NCI-H1105 (cell line): Measurements from ENCODE around the gene NOP56.
A peak's percentile ranks its signal among the peaks of the same experiment; 100 is the strongest.

Source experiments
- DNase-seq: peaks from one replicate; lab custom pipeline; 2025; lab: John Stamatoyannopoulos, UW

The NOP56 gene, protein sequence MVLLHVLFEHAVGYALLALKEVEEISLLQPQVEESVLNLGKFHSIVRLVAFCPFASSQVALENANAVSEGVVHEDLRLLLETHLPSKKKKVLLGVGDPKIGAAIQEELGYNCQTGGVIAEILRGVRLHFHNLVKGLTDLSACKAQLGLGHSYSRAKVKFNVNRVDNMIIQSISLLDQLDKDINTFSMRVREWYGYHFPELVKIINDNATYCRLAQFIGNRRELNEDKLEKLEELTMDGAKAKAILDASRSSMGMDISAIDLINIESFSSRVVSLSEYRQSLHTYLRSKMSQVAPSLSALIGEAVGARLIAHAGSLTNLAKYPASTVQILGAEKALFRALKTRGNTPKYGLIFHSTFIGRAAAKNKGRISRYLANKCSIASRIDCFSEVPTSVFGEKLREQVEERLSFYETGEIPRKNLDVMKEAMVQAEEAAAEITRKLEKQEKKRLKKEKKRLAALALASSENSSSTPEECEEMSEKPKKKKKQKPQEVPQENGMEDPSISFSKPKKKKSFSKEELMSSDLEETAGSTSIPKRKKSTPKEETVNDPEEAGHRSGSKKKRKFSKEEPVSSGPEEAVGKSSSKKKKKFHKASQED

DNA sequence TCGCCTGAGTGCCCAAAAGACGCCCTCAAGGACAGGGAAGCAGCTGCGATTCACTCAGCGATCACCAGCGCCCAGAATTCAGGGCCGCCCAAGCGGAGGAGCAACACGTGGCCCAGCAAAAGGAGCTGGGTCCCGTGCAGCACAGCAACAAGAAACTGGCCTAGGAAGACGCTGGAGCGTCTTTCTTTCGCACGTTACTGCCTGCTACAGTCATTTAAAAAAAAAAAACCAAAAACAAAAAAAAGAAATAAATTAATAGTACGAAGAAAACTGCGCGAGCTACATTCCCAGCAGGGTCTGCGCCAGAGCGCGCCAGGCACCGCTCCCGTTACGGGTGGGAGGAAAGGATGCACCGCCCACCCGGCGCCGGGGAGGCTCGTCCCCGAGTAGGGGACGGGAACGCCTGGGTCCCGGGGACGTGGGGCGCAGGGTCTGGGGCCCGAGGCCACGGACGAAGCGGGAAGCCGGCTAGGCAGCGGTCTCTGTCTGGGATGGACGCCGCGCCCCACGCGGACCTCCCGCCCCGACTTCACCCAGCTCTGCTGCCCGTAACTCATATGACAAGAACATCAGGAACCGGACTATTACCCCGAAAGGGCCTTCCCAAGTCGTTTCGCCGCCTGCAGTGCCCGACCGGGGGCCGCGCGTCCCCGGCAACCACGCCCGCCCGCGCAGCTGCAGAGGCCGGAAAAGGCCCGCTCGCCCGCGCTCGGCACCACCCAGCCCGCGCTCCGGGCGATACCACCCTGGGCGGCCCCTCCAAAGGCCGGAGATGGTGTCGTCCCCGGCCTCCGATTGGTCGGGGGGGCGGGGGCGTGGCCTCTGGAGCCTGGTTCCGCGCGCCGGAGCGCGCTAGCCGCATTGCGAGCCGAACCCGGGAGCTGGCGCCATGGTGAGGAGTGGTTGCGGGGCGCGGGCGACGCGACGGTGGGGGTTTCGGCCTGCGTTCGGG is at the start of gene NOP56:
NOP56 (plus strand) TSS at position 861 of the 952 bp plus-strand sequence; CDS start at position 890, 29 bp downstream.
- DNase-seq, result peak; percentile 92

DNA sequence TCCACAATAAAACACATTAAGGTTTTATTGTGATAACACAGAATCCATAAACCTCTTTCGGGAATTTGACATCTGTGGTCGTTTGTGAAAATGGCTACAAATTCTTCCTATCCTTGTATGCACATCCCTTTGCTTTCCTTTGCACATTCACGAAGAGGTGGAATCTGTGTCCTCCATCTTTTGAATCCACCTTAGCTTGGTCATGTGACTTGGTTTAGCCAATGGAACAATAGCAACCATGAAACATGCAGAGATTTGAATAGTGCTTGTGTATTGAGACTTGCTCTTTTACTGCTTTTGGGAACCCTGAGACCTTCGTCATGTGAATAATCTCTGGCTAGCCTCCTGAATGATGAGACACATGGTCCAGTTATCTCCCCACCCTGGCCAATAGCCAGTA is 49.7 kb upstream of the NOP56 start:
- DNase-seq, result no peak

DNA sequence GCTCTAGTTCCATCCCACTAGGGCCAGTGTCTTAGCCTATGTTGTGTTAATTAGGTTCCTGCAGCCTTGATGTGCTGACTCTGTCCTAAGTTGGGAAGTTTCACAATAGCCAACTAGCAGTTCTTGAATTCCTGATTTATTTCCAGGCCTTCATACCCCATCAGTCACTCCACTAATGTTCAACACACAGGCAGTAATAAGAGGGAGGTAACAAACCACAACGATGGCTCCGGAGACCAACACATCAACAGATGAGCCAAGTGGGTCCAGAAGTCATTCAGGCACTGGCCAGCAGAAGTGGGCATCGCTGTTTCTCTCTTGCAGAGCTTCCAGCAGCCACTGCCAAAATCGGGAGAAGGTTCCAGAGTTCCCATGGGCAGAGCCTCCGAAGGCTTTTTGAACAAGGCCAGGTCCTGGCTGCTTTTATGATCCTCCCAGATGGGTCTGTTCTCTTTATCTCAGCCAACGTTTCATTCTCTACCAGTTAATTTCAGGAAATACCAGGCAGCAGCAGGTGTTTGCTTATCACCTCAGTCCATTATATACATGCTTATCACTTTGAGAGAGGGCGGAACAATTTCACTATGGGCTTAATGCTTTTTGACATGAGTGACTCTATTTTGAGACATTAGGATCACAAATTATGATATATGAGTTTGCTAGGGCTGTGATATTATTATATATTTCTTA is 48.5 kb upstream of the NOP56 start:
- peak; percentile 38 for DNase-seq

DNA sequence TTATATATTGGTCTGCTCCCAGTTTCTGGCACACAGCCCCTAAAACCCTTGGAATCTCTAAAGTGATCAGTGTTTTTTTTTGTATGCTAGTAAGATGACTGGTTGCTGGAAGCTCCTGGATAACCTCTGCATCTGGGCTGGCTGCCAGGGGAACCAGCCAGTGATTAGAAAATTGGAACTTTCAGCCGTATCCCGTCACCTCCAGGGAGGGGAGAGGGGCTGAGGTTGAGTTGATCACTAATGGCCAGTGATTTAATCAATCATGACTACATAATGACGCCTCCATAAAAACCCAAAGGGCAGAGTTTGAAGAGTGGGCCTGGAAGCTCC is 48.0 kb upstream of the NOP56 start:
- DNase-seq, result peak; percentile 47

DNA sequence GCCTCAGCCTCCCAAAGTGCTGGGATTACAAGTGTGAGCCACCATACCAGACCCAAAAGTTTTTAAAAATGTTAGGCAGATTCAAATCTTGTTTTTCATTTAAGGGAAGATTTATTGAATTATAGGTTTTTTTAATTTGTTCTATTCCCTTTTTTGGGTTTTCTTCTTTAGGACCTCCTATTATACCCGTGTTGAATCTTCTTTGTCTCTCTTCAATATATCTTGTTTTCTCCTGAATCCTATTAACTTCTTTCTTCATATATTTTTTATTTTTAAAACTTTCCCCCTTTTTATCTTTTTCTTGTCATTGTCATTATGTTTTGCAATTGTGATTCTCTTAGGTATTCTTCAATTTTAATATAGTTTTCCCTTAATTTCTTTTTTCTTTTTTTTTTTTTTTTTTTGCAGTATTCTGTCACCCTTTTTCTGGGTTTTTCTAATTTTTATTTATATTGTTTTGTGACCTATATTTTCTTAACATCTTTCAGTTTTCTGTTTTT is 45.9 kb upstream of the NOP56 start:
- no peak for DNase-seq

DNA sequence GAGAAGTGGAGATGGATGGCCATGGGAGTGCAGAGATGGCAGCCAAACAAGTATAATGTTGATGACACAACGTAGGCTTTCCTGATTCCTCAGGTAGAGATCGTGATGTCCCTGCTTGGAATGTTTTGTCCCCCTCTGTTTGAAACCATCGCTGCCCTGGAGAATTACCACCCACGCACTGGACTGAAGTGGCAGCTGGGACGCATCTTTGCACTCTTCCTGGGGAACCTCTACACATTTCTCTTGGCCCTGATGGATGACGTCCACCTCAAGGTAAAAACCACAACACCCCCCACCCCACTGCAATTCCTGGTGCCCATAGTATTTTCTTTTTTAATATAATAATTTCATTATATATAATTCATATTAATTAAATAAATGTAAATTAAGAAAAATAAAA is 42.1 kb upstream of the NOP56 start:
- DNase-seq, result no peak

DNA sequence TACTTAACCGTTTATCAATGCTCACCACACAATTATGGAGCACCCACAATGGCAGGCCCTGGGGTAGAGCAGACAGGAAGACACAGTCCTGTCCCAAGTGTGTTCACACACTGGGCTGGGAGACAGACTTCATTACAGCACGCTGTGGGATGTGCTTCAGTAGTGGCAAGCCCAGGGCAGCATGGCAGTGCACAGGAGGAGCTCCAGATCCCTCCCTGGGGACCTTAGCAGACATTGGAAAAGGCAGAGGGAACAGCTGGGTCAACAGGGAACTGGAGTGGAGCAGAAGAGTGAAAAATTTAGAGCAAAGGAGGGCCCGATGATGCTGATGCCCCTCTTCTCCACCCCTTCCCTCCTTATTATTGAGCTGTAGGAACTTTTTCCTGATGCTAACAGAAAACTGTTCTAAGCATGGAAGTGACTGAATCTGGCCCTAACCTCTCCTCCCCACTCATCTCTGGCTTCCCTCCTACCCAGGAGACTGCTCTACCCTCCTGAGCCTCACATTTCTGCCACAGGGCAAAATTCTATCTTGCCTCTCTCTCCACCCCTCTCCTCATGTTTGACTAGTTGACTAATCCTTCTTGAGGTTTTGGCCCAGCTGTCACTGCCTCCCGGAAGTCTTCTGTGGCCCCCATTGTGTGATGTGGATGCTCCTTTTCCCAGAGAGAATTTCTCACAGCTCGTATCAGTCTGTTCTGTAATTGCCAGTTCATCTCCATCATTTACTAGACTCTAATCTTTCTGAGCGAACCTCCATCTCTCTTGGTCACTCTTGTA is 41.3 kb upstream of the NOP56 start:
- DNase-seq, result no peak

DNA sequence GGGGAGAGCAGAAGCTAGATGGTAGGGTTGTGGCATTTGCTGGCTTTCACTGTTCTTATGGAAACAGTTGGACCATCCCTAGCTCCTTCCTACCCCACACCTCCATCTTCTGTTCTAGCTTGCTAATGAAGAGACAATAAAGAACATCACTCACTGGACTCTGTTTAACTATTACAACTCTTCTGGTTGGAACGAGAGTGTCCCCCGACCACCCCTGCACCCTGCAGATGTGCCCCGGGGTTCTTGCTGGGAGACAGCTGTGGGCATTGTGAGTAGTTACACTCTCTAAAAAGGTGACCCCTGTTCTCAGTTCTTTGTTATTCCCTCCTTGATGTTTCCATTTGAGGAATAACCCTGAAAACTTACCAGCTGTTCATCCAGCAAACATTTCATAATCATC is 40.4 kb upstream of the NOP56 start:
- DNase-seq, result no peak

DNA sequence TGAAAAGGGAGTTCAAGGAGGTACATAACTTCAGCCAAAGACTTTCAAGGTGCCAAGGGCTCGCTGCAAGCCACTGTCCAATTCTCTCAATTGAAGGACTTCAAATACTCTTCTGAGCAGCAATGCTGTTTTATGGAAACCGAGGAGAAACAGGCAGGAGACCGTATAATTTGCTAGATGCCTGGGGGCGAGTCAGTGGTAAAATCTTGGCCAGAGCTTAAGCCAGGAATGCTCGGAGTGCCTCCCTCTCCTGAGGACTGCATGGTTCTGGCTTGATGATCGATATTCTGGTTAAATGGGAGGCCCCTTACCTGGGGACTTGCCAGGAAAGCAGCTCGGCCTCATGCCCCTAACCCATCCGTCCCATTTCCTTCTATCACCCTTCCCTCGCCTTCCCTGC is 35.8 kb upstream of the NOP56 start:
- no peak for DNase-seq

DNA sequence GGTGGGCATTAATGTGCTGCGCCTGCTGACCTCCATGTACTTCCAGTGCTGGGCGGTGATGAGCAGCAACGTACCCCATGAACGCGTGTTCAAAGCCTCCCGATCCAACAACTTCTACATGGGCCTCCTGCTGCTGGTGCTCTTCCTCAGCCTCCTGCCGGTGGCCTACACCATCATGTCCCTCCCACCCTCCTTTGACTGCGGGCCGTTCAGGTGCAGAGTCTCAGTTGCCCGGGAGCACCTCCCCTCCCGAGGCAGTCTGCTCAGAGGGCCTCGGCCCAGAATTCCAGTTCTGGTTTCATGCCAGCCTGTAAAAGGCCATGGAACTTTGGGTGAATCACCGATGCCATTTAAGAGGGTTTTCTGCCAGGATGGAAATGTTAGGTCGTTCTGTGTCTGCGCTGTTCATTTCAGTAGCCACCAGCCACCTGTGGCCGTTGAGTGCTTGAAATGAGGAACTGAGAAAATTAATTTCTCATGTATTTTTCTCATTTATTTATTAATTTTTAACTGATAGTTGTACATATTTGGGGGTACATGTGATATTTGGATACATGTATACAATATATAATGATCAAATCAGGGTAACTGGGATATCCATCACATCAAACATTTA is 35.2 kb upstream of the NOP56 start:
- DNase-seq, result no peak

DNA sequence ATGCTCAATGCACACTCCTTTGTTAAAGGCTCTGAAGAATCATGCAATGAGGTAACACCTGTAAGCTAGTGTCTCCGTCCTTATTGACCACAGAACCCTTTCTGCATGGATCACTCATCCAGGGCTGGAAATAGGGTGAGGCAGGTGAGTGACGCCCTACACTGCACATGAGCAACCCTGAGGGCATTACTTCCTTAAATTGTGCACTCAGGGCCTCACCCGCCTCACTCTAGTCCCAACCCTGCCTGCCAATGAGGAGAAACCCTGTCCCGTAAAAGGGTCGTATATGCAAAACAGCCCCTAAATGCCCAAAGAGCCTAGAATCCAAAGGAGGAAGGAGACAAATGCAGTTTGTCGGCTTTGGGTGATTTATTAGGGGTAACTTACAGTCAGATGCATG is 33.6 kb upstream of the NOP56 start:
- DNase-seq, result no peak

DNA sequence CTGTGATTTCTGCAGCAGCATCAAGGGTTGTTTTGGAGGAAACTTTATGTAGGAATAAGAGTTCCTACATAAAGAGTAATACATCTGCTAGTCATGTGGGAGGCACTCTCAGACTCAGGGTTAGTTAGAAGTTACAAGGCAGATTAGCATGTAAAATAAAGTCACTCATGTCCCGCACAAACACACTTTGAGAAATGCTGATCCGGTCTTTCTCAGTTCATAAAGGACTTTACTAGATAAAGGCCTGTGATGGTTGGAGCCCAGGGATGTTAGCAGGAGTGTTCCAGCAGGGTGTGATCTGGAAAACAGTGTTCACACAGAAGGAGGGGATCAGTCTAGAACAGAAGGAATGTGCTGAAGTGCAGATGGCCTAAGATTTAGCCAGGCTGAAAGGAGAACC is 33.1 kb upstream of the NOP56 start:
- DNase-seq, result no peak

DNA sequence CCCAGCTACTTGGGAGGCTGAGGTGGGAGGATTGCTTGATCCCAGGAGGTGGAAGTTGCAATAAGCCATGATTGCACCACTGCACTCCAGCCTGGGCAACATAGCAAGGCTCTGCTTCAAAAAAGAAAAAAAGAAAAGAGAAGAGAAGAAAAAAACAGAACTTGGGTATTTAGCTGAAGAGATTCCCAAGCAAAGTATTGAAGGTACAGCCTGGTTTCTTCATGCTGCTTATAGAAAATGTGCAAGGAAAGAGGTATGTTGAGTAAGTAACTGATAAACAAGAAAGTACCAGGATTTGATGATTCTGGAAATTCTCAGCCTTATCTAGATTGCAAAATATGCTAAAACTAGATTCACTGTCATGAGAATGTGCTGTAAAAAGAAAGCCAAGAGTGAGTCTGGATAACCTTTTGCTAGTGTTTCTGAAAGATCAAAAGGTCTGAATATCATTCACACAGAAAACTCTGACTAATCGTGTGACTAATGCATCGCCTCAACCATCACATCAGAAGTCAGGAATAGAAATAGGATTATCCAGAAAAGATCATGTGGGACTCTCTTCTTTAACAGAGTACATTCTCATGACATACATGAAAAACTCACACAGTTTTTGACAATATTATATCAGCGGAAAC is 32.4 kb upstream of the NOP56 start:
- no peak for DNase-seq

DNA sequence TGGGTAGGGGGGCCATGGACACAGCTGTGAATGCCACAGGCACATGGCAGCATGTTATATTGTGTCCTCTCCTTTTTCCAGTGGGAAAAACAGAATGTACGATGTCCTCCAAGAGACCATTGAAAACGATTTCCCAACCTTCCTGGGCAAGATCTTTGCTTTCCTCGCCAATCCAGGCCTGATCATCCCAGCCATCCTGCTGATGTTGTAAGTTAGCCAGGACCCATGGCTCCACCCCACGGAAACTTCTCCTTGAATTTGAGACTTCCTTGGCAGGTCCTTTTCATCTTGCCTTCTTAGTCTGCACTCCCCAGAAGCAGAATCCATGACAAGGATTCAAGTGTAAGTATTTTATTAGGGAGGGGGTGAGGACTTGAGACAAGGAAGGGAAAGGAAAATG is 28.2 kb upstream of the NOP56 start:
- DNase-seq, result no peak

DNA sequence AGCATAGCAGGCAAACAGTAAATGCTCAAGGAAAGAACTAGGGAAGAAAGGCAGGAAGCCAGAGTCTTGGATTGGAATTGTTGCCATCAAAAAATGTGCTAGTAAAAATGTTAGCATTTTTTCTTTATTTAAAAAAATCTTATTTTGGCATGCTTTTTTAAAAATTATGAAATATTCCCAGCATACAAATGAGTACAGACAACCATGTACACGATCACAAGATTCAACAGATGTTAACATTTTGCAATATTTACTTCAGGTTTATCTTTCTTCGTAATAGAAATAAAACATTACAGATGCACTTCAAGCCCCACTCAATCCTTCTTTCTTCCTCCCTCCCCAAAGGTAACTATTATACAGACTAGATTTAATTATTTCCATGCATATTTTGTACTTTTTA is 27.4 kb upstream of the NOP56 start:
- DNase-seq, result no peak

DNA sequence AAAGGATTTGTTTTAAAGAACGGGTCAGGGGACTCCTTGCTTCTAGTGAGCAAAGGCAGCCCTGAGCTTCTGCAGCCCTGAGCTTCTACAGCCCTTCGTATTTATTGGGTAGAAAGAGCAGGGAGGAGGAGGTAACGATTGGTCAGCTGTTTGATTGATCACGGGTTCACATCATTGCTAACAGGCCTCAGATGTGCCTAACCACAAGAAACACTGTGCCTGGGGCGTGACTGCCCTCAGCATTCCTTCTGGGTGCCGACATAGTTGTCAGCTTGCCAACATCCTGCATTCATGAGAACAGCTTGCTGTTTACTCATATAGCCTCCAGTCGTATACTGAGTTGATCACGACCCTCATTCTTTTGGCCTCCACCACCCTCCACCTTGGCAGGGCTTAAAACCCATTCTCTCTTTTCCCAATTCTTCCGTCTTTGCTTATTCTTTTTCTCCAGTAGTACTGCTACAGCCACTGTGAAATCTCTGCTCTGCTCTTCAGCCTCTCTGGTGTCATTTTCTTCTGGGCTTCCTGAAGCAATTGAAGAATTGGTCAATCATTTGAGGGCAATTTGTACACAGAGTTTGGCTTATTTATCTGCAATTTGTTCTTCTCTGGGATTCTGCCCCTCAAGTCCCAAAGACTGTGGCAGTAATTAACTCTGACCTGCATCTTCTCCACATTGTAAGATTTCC is 25.4 kb upstream of the NOP56 start:
- no peak for DNase-seq

DNA sequence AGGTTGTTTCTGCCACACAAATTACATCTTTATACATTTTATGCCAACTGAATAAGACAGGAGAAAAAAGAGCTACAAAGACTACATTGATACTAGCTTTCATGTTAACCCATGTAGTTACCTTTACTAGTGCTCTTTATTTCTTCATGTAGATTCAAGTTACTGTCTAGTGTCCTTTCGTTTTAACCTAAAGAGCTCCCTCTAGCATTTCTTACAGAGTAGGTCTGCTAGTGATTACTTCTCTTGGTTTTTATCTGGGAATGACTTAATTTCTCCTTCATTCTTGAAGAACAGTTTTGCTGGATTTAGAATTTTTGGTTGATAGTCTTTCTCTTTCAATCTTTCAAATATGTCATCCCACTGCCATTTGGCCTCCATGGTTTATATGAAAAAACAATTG is 21.2 kb upstream of the NOP56 start:
- no peak for DNase-seq

DNA sequence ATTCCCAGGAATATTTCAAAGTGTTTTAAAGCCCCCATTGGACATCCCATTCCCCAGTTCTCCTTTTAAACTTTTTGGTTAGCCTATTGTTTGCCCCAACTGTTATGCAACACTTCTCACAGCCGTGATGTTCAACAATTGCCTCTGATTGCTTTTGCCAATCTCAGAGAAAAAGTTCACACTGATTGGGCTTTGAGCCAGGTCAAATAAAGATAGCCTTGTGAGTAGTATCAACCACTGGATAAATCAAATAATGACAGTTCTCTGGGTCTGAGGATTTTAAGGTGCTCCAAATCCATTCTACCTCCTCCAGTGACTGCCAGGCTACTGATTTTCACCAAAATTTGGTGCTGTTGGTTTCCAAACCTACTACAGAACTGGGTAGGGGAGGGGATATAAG is 19.1 kb upstream of the NOP56 start:
- no peak for DNase-seq

DNA sequence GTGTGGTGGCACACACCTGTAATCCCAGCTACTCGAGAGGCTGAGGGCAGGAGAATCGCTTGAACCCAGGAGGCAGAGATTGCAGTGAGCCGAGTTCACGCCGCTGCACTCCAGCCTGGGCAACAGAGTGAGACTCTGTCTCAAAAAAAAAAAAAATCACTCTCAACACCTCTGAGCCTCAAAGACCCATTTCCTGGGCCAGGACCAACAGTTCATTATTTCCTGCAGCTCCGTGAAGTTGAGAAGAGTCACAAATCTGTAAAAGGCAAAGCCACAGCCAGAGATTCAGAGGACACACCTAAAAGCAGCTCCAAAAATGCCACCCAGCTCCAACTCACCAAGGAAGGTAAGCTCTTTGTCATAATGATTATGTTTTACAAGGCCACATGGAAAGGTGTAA is 15.2 kb upstream of the NOP56 start:
- no peak for DNase-seq

DNA sequence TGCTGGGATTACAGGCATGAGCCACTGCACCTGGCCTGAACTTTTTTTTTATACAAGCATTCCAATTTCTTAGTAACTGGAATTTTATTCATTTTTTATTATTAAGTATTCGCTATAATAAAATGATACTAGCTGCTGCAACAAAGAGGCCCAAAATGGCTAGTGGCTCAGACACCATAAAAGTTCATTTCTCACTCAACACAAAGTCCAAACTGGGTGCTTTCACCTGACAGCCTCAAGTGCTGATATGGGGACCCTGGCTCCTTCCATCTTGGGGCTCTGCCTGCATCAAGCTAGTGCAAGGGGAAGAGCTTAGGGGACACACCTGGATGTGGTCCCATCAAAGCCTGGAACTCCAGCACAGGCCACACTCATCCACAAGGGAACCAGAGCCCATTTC is 12.2 kb upstream of the NOP56 start:
- no peak for DNase-seq
